A673 (cell line): ENCODE results near the gene HPS4. TPM values are rescaled to one million over a fixed set of nuclear protein-coding genes. Genes with fewer than 3 reads are reported as not detected.

Experiments used
- BruUV-seq: library from RNA; stranded (reverse); fragments of 400-500 nt; replicated peaks from 2 replicates; lab custom pipeline; 2021; lab: Mats Ljungman, UMichigan
- CTCF ChIA-PET: fragments of 300-600 bp; sonication (Branson Sonifier 250); formaldehyde crosslinking; loops from one replicate; lab custom pipeline; 2022; ENCODE audit warnings: antibody characterized with exemption; lab: Charles Lee
- POLR2A ChIA-PET: fragments of 300-600 bp; sonication (Branson Sonifier 250); formaldehyde crosslinking; loops from one replicate; lab custom pipeline; 2022; ENCODE audit warnings: antibody characterized with exemption; ENCODE audit not compliant: low non-redundant PET; lab: Charles Lee
- DNase-seq: peaks from one replicate; pipeline ENCODE4 v3.0.0-alpha.2; 2015; ENCODE audit warnings: low spot score
- H3K27ac ChIP-seq: fragments of 200-600 bp; sonication (generic); 2 replicates; pipeline ENCODE4 v1.5.1; 2016; ENCODE audit warnings: mixed run types, low read depth, mild to moderate bottlenecking, mixed read lengths, antibody characterized with exemption, low read length; ENCODE audit not compliant: poor library complexity, severe bottlenecking
- H3K27me3 ChIP-seq: fragments of 200-600 bp; sonication (generic); replicated peaks from 2 replicates; pipeline ENCODE4 v1.6.1; 2017; ENCODE audit warnings: mixed run types, low read depth, mild to moderate bottlenecking, mixed read lengths, antibody characterized with exemption, low read length; ENCODE audit not compliant: insufficient read depth, poor library complexity
- H3K36me3 ChIP-seq: fragments of 200-600 bp; sonication (generic); 2 replicates; pipeline ENCODE4 v1.6.1; 2016; ENCODE audit warnings: mixed run types, mild to moderate bottlenecking, mixed read lengths, antibody characterized with exemption, low read length; ENCODE audit not compliant: insufficient read depth, poor library complexity, severe bottlenecking
- H3K4me1 ChIP-seq: fragments of 200-600 bp; sonication (generic); 2 replicates; pipeline ENCODE4 v1.6.1; 2017; ENCODE audit warnings: mixed run types, mild to moderate bottlenecking, mixed read lengths, antibody characterized with exemption, low read length; ENCODE audit not compliant: insufficient read depth, poor library complexity, severe bottlenecking
- H3K4me3 ChIP-seq: fragments of 200-600 bp; sonication (generic); 2 replicates; pipeline ENCODE4 v1.5.1; 2016; ENCODE audit warnings: low read depth, mixed run types, mild to moderate bottlenecking, mixed read lengths, low read length; ENCODE audit not compliant: poor library complexity, severe bottlenecking
- H3K9me3 ChIP-seq: fragments of 200-600 bp; sonication (generic); 2 replicates; pipeline ENCODE4 v1.6.1; 2016; ENCODE audit warnings: mixed run types, low read depth, mild to moderate bottlenecking, mixed read lengths, antibody characterized with exemption, low read length; ENCODE audit not compliant: poor library complexity, severe bottlenecking
- EZH2 ChIP-seq: fragments of 200-600 bp; sonication (generic); IDR thresholded peaks from 2 replicates; pipeline ENCODE4 v1.6.1; 2017; ENCODE audit warnings: borderline replicate concordance, low read depth, mild to moderate bottlenecking, mixed read lengths, antibody characterized with exemption, low read length; ENCODE audit not compliant: poor library complexity, severe bottlenecking
- intact Hi-C: fragments of 100-400 bp; cut with micrococcal nuclease; formaldehyde crosslinking; loops from one replicate; pipeline ENCODE4 v1.10.0; 2022; ENCODE audit not compliant: unreplicated experiment
- total RNA-seq: library from RNA; stranded (reverse); gene quantifications from 2 replicates; pipeline ENCODE4 v1.2.3, GENCODE V29; 2021
- TF ChIP-seq, protein P1 (sequence below): fragments of 300-800, 200-600 bp; sonication (generic); conservative IDR thresholded peaks from 2 replicates; pipeline ENCODE4 v1.5.1; 2017; ENCODE audit warnings: low read depth, mild to moderate bottlenecking, antibody characterized with exemption, low read length, moderate library complexity, mixed read lengths

Gene HPS4
- total RNA-seq, 1 experiment from 2014 or later: 47.9 TPM

DNA sequence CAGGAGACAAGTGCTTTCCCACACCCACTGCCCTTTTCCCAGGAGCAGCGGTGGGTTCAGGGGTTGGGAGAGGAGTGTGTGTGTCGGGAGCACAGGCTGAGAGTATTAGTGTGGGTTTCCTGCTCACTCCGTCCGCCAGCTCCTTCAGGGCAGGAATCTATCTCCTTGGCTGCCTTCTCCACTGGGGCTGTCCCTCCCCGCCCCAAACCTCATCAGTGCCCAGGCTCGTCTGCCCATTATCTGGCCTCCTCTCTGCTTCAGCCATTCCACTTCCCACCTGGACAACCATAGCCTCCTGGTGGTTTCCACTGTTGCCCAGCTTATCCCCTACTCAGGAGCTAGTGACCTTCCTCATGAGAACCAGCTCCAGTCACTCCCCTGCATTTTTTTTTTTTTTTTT is 34.6 kb downstream of the HPS4 start:
- no peak overlapping the region for H3K27ac ChIP-seq
- TF ChIP-seq EZH2: no peak
- TF ChIP-seq, protein P1, sequence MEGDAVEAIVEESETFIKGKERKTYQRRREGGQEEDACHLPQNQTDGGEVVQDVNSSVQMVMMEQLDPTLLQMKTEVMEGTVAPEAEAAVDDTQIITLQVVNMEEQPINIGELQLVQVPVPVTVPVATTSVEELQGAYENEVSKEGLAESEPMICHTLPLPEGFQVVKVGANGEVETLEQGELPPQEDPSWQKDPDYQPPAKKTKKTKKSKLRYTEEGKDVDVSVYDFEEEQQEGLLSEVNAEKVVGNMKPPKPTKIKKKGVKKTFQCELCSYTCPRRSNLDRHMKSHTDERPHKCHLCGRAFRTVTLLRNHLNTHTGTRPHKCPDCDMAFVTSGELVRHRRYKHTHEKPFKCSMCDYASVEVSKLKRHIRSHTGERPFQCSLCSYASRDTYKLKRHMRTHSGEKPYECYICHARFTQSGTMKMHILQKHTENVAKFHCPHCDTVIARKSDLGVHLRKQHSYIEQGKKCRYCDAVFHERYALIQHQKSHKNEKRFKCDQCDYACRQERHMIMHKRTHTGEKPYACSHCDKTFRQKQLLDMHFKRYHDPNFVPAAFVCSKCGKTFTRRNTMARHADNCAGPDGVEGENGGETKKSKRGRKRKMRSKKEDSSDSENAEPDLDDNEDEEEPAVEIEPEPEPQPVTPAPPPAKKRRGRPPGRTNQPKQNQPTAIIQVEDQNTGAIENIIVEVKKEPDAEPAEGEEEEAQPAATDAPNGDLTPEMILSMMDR: no peak
- intact Hi-C loops: no loop called here
- ChIA-PET CTCF (no interaction called here), POLR2A (no interaction called here)
- H3K4me1 ChIP-seq: peaks cover 11% of the 10 kb centered on the region
- DNase-seq: no peak
- H3K9me3 ChIP-seq: no peaks in the 10 kb centered on the region
- peaks cover 24% of the 10 kb centered on the region for H3K36me3 ChIP-seq
- H3K27me3 ChIP-seq: no peaks in the 10 kb centered on the region
- BruUV-seq: no TSS peak
- H3K4me3 ChIP-seq: no peak overlapping the region

DNA sequence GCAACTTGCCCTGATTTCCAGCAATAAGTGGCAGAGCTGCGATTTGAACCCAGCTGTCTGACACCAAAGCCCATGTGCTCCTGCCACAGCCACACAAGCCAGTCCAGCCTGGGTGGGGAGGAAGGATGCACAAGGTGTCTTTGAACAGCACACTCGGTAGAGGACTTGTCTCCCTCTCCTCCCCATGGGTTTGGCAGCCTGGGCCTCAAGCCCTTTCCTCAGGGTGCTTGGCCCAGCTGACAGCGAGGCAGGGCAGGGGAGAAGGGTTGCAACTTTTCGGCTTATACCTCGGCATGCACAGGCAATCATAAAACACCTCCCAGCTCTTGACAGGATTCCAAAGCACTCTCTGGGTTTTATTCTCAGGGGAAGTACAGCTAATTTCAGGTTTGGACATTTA is 35.2 kb downstream of the HPS4 start:
- intact Hi-C loops: no loop called here
- Histone ChIP-seq H3K27me3 (no peaks in the 10 kb centered on the region), H3K4me3 (no peak overlapping the region), H3K27ac (no peak overlapping the region), H3K9me3 (no peaks in the 10 kb centered on the region), H3K4me1 (peaks cover 11% of the 10 kb centered on the region), H3K36me3 (peaks cover 20% of the 10 kb centered on the region)
- BruUV-seq: no TSS peak
- DNase-seq: no peak
- ChIA-PET POLR2A (no interaction called here), CTCF (no interaction called here)
- TF ChIP-seq EZH2: no peak
- TF ChIP-seq, protein P1: no peak

DNA sequence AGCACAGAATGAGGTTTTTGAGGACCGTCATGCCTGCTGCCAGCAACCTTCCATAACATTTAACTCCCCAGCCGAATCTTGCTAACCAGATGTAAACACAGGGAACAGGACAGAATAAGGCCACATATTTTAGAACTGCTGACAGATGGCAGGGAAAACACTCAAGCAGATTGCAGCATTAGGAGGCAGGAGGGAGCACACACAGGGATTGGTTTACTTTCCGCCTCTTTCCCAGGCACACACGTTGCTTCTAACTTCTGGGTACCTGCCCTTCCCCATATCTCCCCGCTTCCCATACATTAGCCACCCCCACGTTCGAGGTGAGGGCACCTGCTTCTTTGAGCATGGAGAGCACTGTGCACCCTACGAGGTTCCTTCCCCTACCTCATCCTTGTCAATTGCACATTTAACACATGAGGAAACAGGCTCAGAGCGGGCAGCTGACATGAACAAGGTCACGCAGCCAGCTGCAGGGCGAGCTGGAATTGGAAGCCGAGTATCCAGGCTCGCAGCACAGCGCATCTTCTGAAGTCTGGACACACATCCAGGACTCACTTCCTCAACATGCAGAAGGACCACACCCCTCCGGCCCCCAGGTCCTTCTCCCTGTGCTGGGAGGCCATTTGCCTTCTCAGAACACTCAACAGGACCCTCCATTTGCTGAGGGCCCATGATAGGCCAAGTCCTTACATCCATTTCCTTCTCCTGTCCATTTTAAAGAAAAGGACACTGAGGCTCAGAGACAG is 35.8 kb downstream of the HPS4 start:
- no peak for DNase-seq
- Histone ChIP-seq H3K9me3 (no peaks in the 10 kb centered on the region), H3K27me3 (no peaks in the 10 kb centered on the region), H3K27ac (no peak overlapping the region), H3K4me1 (peaks cover 11% of the 10 kb centered on the region), H3K36me3 (peaks cover 15% of the 10 kb centered on the region), H3K4me3 (no peak overlapping the region)
- intact Hi-C loops: no loop called here
- BruUV-seq: no TSS peak
- ChIA-PET POLR2A (no interaction called here), CTCF (no interaction called here)
- no peak for TF ChIP-seq EZH2
- TF ChIP-seq, protein P1: no peak
